WTC11 (cell line): ENCODE data around the gene PPP1R14D. TPM values are rescaled to one million over a fixed set of nuclear protein-coding genes. Genes with fewer than 3 reads are reported as not detected.

Experiments
- ATAC-seq: fragments of 200-7000 bp; cut with Tn5 transposase; 2 replicates; pipeline ENCODE4 v1.10.0; 2021; ENCODE audit warnings: mild to moderate bottlenecking, moderate library complexity
- CTCF ChIA-PET: fragments of 300-600 bp; sonication (Branson Sonifier 250); formaldehyde crosslinking; loops from one replicate; lab custom pipeline; 2021; ENCODE audit warnings: antibody characterized with exemption; lab: Charles Lee
- POLR2A ChIA-PET: fragments of 350-600 bp; sonication (Branson Sonifier 250); formaldehyde crosslinking; loops from one replicate; lab custom pipeline; 2021; ENCODE audit warnings: antibody characterized with exemption; lab: Charles Lee
- DNase-seq: peaks from one replicate; pipeline ENCODE4 v3.0.0; 2021; ENCODE audit warnings: low spot score
- H3K27ac Mint-ChIP-seq: 2 replicates; pipeline ENCODE4 v1.8.0; 2021; ENCODE audit warnings: mixed read lengths
- H3K27me3 Mint-ChIP-seq: 2 replicates; pipeline ENCODE4 v1.8.0; 2021; ENCODE audit warnings: low read depth, mild to moderate bottlenecking, moderate library complexity, mixed read lengths
- H3K36me3 Mint-ChIP-seq: 2 replicates; pipeline ENCODE4 v1.8.0; 2021; ENCODE audit warnings: mixed read lengths
- H3K4me1 Mint-ChIP-seq: 2 replicates; pipeline ENCODE4 v1.8.0; 2022; ENCODE audit warnings: mixed read lengths
- H3K4me3 Mint-ChIP-seq: 2 replicates; pipeline ENCODE4 v1.8.0; 2021; ENCODE audit warnings: mild to moderate bottlenecking, moderate library complexity, mixed read lengths
- H3K9me3 Mint-ChIP-seq: 2 replicates; pipeline ENCODE4 v1.8.0; 2021; ENCODE audit warnings: mixed read lengths
- AR ChIP-seq: fragments of 250-450 bp; sonication (Bioruptor Pico); IDR thresholded peaks from 2 replicates; pipeline ENCODE4 v1.9.0; 2021; ENCODE audit warnings: mild to moderate bottlenecking
- CTCF ChIP-seq: fragments of 200-600 bp; IDR thresholded peaks from 2 replicates; pipeline ENCODE4 v1.8.0; 2022; ENCODE audit warnings: antibody characterized with exemption
- EMX1 ChIP-seq: fragments of 250-450 bp; sonication (Bioruptor Pico); IDR thresholded peaks from 2 replicates; pipeline ENCODE4 v1.8.0; 2021; ENCODE audit warnings: mild to moderate bottlenecking
- FOXK1 ChIP-seq: sonication (generic); formaldehyde crosslinking; IDR thresholded peaks from 2 replicates; pipeline ENCODE4 v1.8.0; 2022; ENCODE audit warnings: mild to moderate bottlenecking, moderate library complexity, missing genetic modification reagents
- GTF2I ChIP-seq: fragments of 250-450 bp; sonication (Bioruptor Pico); conservative IDR thresholded peaks from 2 replicates; pipeline ENCODE4 v1.4.0; 2021; ENCODE audit warnings: mild to moderate bottlenecking
- HMGXB4 ChIP-seq: sonication (generic); formaldehyde crosslinking; IDR thresholded peaks from 2 replicates; pipeline ENCODE4 v1.8.1; 2023; ENCODE audit warnings: mild to moderate bottlenecking, moderate library complexity, missing genetic modification reagents
- JAZF1 ChIP-seq: fragments of 250-450 bp; sonication (Bioruptor Pico); IDR thresholded peaks from 2 replicates; pipeline ENCODE4 v1.9.0; 2021; ENCODE audit warnings: moderate library complexity, mild to moderate bottlenecking, inconsistent platforms
- MAX ChIP-seq: sonication (generic); formaldehyde crosslinking; IDR thresholded peaks from 2 replicates; pipeline ENCODE4 v1.8.0; 2022; ENCODE audit warnings: mild to moderate bottlenecking, missing genetic modification reagents
- MYBL2 ChIP-seq: sonication (generic); formaldehyde crosslinking; IDR thresholded peaks from 2 replicates; pipeline ENCODE4 v1.8.1; 2023; ENCODE audit warnings: mild to moderate bottlenecking, moderate library complexity, missing genetic modification reagents
- TEAD1 ChIP-seq: sonication (generic); formaldehyde crosslinking; IDR thresholded peaks from 2 replicates; pipeline ENCODE4 v1.8.0; 2022; ENCODE audit warnings: mild to moderate bottlenecking, missing genetic modification reagents
- ZMAT4 ChIP-seq: fragments of 250-450 bp; sonication (Bioruptor Pico); IDR thresholded peaks from 2 replicates; pipeline ENCODE4 v1.9.0; 2021; ENCODE audit warnings: mild to moderate bottlenecking
- ZNF138 ChIP-seq: sonication (generic); formaldehyde crosslinking; conservative IDR thresholded peaks from 2 replicates; pipeline ENCODE4 v1.8.1; 2022; ENCODE audit warnings: mild to moderate bottlenecking, moderate library complexity, missing genetic modification reagents
- ZNF317 ChIP-seq: sonication (generic); formaldehyde crosslinking; IDR thresholded peaks from 2 replicates; pipeline ENCODE4 v1.8.1; 2023; ENCODE audit warnings: low read depth, mild to moderate bottlenecking, moderate library complexity, missing genetic modification reagents, borderline replicate concordance
- ZNF416 ChIP-seq: fragments of 250-450 bp; sonication (Bioruptor Pico); IDR thresholded peaks from 2 replicates; pipeline ENCODE4 v1.9.0; 2021; ENCODE audit warnings: mild to moderate bottlenecking, inconsistent platforms
- total RNA-seq: library from RNA; stranded (reverse); gene quantifications from 3 replicates; pipeline ENCODE4 v1.2.3, GENCODE V29; 2021

The PPP1R14D gene
- total RNA-seq, 1 experiment from 2014 or later, result not detected

- Mint-ChIP-seq H3K4me3 (no peak overlapping the region), H3K27ac (peak overlapping the region; percentile 65), H3K4me1 (peaks cover 22% of the 10 kb centered on the region), H3K27me3 (no peaks in the 10 kb centered on the region), H3K36me3 (peaks cover 22% of the 10 kb centered on the region), H3K9me3 (no peaks in the 10 kb centered on the region)
- peak; percentile 87 for ATAC-seq
- TF ChIP-seq ZNF317 (CRISPR knock-in tag), result no peak
- TF ChIP-seq GTF2I (CRISPR knock-in tag), result no peak
- 0 out of 2 replicates have a peak, but pooled peaks have one; percentile 30 for TF ChIP-seq ZNF416
- peak; percentile 59; the same call in 1 of the 2 replicates for TF ChIP-seq HMGXB4 (CRISPR knock-in tag)
- no peak for TF ChIP-seq ZNF138 (CRISPR knock-in tag)
- no peak for TF ChIP-seq ZMAT4 (CRISPR knock-in tag)
- TF ChIP-seq AR (CRISPR knock-in tag), result no peak
- 0 out of 2 replicates have a peak, but pooled peaks have one; percentile 19 for TF ChIP-seq MAX (CRISPR knock-in tag)
- no peak for TF ChIP-seq EMX1
- no peak for TF ChIP-seq FOXK1
- TF ChIP-seq MYBL2 (CRISPR knock-in tag), result 0 out of 2 replicates have a peak, but pooled peaks have one; percentile 29
- TF ChIP-seq CTCF, result peak; percentile 92
- TF ChIP-seq JAZF1 (CRISPR knock-in tag), result no peak
- ChIA-PET POLR2A (interaction anchor here (0.7 to 3.0 kb wide), 6 partner anchors 10 to 95 kb away, joined by 3 to 39 read pairs (median 6); partner anchors contain the start of genes RHOV, SPINT1 and VPS18), CTCF (interaction anchor here (0.5 to 10.0 kb wide), 46 partner anchors 13 to 474 kb away, joined by 3 to 500 read pairs (median 6); partner anchors contain the start of genes BAHD1, CHAC1, DLL4 and DNAJC17)
- peak; percentile 94 for DNase-seq
Observed at GRCh38 chr15:40859206-40859851, 30.8 kb upstream of the PPP1R14D start.

GRCh38 chr15:40858706-40859105, 30.2 kb upstream of the PPP1R14D start:
- H3K36me3 Mint-ChIP-seq, result peaks cover 25% of the 10 kb centered on the region

More at GRCh38 chr15:40858706-40859105, 30.2 kb upstream of the PPP1R14D start:
- no peaks in the 10 kb centered on the region for H3K9me3 Mint-ChIP-seq
- DNase-seq (no peak), ATAC-seq (no peak)
- no peak overlapping the region for H3K4me3 Mint-ChIP-seq
- peaks cover 22% of the 10 kb centered on the region for H3K4me1 Mint-ChIP-seq
- no peak for TF ChIP-seq TEAD1 (CRISPR knock-in tag)
- no peaks in the 10 kb centered on the region for H3K27me3 Mint-ChIP-seq
- H3K27ac Mint-ChIP-seq, result peak overlapping the region; percentile 65
- CTCF ChIA-PET, result interaction anchor here (0.6 to 10.0 kb wide), 52 partner anchors 12 to 474 kb away, joined by 3 to 500 read pairs (median 7); partner anchors contain the start of genes BAHD1, CCDC32, CHAC1 and DLL4
- POLR2A ChIA-PET, result interaction anchor here (0.6 to 3.0 kb wide), 9 partner anchors 11 to 416 kb away, joined by 3 to 39 read pairs (median 5); partner anchors contain the start of genes RHOV, SPINT1 and VPS18
